ENCODE measurements around the gene PRXL2B. TPM values are rescaled to one million over a fixed set of nuclear protein-coding genes. Genes with fewer than 3 reads are reported as not detected.
A peak's percentile ranks its signal among the peaks of the same experiment; 100 is the strongest.

The PRXL2B gene
- total RNA-seq, 1 donor from 2014 or later: 67.7 TPM

GRCh38 chr1:2597441-2598328 is 11.1 kb downstream of the PRXL2B start:
- no peak for DNase-seq (ENCODE audit: low read depth in 2 of 2)

GRCh38 chr1:2598329-2598931 is 11.9 kb downstream of the PRXL2B start:
- no peak for DNase-seq (ENCODE audit: low read depth in 2 of 2)

- no peak for DNase-seq (ENCODE audit: low read depth in 2 of 2)
These were observed 15.2 kb downstream of the PRXL2B start for GRCh38 chr1:2601721-2602303.

GRCh38 chr1:2602311-2602835 is 15.8 kb downstream of the PRXL2B start:
- no peak for DNase-seq (ENCODE audit: low read depth in 2 of 2)

GRCh38 chr1:2602866-2603520 is 16.4 kb downstream of the PRXL2B start:
- no peak for DNase-seq (ENCODE audit: low read depth in 2 of 2)

- no peak for DNase-seq (ENCODE audit: low read depth in 2 of 2)
These were observed 17.1 kb downstream of the PRXL2B start for GRCh38 chr1:2603521-2604155.

GRCh38 chr1:2604156-2604843 is 17.7 kb downstream of the PRXL2B start:
- no peak for DNase-seq (ENCODE audit: low read depth in 2 of 2)

GRCh38 chr1:2604844-2605508 is 18.4 kb downstream of the PRXL2B start:
- no peak for DNase-seq (ENCODE audit: low read depth in 2 of 2)

- DNase-seq (ENCODE audit: low read depth in 2 of 2): no peak
These were observed 19.2 kb downstream of the PRXL2B start for GRCh38 chr1:2605509-2606395.

GRCh38 chr1:2606396-2606880 is 19.9 kb downstream of the PRXL2B start:
- no peak for DNase-seq (ENCODE audit: low read depth in 2 of 2)

- DNase-seq (ENCODE audit: low read depth in 2 of 2): no peak
These were observed 20.5 kb downstream of the PRXL2B start for GRCh38 chr1:2606881-2607621.

GRCh38 chr1:2607641-2608091 is 21.1 kb downstream of the PRXL2B start:
- DNase-seq (ENCODE audit: low read depth in 2 of 2): peak in 1 of 2 donors; percentile 36

- DNase-seq (ENCODE audit: low read depth in 2 of 2): no peak
These were observed 22.9 kb downstream of the PRXL2B start for GRCh38 chr1:2609319-2610035.

- DNase-seq (ENCODE audit: low read depth in 2 of 2): no peak
These were observed 23.7 kb downstream of the PRXL2B start for GRCh38 chr1:2610036-2610959.

GRCh38 chr1:2611031-2611501 is 24.5 kb downstream of the PRXL2B start:
- no peak for DNase-seq (ENCODE audit: low read depth in 2 of 2)
